ENCODE measurements around the gene ACIN1. TPM values are rescaled to one million over a fixed set of nuclear protein-coding genes. Genes with fewer than 3 reads are reported as not detected.

Gene ACIN1
- total and polyA plus RNA-seq, 2 of the 8 experiments (the other 6 are each of a cell fraction or from before 2014, with no cell fraction given) = 132 to 233 TPM

DNA sequence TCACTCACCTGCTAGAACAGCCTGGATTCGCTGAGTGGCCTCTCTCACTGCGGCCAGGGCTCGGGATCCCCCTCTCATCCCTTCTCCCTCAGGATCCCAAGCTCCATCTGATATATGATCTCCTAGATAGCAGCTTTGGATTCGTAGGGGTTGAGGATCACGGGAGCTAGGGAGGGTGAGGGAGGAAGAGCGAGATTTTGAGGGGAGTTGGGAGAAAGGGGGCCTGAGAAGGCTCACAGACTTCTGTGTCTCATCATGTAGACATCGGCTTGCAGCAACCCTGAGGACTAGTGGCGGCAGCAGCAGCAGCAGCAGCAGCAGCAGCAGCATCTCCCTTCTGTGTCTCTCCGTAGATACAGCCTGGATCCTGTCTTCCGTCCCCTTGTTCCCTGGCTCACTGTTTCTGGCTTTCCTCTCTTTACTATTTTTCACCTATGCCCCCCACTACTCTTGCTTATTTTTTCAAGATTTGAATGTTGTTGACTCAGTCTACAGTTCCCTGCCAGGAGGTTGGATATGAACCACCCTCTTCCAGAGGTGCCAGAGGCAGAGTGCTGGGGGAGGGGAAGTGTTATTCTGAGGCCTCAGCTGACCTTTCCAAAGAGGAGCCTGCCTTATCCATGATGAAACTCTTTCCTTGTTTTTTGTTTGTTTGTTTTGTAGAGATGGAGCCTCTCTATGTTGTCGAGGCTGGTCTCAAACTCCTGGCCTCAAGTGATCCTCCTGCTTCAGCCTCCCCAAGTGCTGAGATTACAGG lies 9.8 kb upstream of the ACIN1 start, which contains the start of gene CIROP (continued):
- TF ChIP-seq CTCF (IDR thresholded peaks at IDR 0.05; ENCODE audit: control extremely low read depth in 1 of 3, insufficient read depth in 1 of 3, low read depth in 1 of 3, low read length in 3 of 3) = peak in 1 of 3 experiments; percentile 2; a peak in 1 of 4 replicates
